ENCODE measurements around the gene TMEM109.
A peak's percentile ranks its signal among the peaks of the same experiment; 100 is the strongest.
"Not testable (repeated sequence)": the region's sequence is repeated elsewhere in the genome, so short reads cannot be mapped to it uniquely, and the experiment has no call there.

Gene TMEM109

DNA sequence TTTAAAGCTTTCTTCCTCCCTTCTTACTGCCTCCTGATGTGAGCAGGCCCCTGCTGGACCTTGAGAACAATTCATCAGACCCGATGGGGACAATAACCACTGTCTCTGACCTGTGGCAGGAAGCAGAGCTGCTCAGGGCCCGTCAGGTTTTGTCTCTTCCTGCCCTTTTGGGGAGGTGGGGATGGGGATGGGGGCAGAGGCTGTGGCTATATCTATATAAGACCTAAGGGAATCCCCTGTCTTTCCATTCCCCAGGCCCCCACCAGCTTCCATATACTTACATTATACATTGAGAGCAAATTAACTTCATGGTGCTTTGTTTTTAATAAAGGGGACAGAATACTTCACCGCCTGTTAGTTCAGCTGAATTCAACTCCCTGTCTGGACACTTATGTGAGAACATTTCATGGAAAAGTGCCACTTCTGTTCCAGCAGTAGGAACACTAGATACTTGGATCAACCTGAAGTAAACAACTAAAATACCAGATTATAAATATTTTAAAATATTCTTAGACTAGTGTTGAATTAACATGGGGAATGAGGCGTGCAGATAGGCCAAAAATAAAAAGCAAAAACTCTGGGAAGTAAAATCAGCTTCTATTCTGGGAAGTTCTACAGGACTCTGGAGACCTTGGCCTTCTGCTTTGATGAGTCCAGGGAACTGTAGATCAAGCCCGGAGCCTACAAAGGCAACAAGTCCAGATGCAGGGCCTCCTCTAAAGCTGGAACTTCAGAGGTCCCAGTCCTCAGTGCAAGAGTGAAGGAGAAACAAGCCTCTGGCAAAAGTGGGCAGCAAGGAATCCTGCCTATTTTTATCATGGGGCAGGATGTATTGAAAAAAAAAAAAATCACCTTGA, 35.5 kb upstream of the TMEM109 start:
- no peak for DNase-seq (ENCODE audit: low read depth in 2 of 2)

DNA sequence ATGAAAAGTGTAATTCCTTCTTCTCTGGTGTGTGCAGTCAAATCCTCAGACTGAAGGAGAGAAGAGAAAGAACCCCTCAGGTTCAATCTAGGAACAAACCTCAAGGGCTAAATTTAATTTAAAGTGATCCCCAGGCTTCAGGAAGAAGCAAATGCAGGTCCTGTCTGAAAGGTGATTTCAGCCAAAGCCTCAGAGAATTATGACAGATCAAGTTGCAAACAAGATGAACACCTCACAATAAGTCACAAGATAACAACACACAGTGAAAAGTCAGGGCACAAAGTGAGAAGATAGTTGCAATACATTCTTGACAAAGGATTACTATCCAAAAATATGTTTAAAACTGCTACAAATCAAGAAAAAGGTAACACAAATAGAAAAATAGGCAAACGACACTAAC, 34.9 kb upstream of the TMEM109 start:
- no peak for DNase-seq (ENCODE audit: low read depth in 2 of 2)

DNA sequence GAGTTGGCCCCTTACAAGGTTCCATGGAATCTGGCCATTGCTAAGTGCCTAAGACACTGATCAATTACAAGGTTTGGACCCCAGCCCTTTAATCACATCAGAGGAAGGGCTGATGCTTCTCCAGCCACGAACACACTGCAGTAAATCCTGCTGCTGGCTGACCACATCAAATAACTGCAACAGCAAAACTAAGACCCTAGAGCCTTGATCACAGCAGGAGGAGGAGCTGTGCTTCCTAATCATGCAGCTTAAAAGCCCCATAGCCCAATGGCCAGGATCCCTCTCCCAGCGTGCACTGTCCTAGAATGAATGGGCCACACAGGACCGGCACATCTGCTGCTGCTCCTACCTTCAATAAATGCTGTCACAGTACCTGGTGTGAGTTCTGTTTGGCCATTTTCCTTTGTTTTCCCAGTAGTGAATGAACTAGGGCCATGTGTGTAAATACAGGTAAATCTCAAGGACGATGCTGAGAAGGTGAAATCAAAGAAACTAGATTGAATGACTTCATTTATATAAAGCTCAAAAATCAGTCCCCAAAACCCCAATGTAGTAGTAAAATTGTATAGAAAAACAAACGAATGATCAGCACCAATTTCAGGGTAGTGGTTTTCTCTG, 33.9 kb upstream of the TMEM109 start:
- DNase-seq (ENCODE audit: low read depth in 2 of 2): no peak

DNA sequence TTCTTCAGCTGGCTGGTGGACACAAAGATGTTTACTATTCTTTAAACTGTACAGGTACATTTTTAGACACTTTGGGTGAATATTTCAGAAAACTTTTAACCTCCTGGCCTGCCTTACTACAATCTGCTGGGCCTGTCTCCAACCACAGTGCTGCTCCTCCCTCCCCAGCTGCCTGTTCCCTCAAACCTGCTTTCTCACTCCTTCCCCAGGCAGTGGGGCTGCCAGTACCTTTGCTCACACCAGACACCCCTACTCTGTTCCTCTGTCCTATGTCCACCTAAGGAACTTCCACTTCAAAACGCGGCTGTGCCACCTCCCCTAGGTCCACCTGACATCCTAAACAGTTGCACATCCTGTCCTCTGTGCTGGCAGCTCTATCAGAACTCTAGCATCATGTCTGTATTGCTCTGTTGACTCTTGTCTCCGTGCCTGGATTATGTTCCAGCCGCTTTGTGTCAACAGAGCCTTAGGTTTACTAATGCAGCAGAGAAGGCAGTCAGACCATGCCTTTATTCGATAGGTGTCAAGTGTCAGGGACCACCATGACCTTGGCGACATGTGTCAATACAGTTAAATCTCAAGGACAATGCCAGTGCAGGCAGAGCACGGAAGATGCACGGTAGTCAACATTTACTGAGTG, 33.2 kb upstream of the TMEM109 start:
- DNase-seq (ENCODE audit: low read depth in 2 of 2): no peak

DNA sequence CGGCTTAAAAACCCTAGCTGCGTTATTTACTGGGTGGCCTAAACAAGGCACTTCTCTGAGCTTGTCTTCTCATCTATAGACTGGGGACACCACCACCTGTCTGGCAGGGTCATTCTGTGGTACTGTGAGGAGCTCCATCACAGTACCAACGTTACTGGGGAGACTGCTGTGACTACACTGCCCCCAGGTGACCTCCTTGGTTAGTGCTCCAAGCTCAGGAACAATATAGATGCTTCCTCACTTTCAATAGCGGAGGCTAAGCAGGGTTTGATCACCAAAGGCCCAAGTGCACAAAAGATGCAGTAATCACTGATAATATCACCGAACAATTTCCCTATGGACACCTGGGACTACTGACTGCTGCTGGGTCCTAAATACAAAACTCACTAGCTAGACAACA, 26.4 kb upstream of the TMEM109 start:
- peak in 1 of 2 donors; percentile 34 for DNase-seq (ENCODE audit: low read depth in 2 of 2)

DNA sequence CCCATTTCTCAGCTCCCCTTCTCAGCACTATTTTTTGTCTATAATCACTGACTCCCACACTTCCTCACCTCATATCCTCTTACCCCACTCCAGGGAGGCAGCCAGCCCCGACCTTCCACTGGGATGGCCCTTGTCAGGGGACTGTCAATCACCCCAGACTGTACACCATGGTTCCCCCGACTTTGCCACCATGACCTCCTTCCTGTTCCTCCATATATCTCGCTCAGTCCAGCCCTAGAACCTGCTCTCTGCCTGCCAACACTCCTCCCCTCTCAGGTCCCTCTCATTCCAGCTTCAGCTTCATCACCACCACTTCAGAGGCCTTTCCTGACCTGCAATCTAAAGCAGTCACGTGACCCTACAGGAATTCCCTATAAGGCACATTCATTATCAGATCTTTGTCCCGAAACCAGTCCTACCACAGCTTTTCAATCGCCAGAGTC, 24.1 kb upstream of the TMEM109 start:
- DNase-seq (ENCODE audit: low read depth in 2 of 2): no peak

DNA sequence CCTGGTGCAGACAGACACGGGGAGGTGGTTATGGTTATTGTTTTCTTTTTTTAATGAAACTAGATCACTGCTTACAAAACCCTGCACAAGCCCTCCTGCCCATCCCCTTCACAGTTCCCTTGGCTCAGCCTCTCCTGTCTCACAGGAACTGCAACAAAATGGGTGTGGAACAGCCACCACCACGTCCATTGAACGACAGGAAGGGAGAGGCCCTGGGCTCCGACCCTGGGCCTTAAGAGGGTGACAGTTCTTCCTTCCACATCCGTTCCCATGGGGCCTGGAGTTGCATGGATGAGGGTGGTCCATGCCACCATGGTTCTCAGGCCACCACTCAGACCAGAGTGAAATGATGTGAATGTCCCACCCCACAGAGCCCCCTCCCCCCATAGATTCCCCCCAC, 23.3 kb upstream of the TMEM109 start:
- no peak for DNase-seq (ENCODE audit: low read depth in 2 of 2)

DNA sequence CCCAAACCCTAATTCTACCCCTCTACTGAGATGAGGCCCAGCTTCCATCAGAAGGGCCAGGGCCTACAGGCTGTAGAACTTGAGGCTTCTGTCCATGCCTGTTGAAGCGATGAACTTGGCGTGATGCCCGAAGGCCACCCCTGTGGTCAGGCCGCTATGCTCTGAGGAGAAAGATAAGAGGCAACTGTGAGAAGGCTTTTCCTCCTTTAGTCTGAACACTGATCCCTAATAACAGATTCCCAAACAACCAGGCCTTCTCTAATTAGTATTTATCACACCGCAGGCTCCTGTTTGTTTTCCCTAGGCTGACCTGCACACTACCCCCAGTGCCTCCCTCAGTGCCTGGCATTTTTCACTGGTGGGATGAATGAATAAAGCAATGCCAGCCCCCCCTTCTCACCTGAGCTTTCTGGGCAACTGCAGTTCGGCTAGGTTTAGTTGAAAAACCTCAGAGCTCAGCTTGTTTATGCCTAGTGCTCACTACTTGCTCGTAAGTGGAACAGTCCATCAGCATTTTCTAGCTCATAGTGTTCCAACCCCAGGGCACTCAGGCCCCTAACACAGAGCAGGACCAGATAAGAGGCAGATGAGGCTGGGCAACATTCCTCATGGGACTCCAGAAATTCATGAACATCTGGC, 22.7 kb upstream of the TMEM109 start:
- DNase-seq (ENCODE audit: low read depth in 2 of 2): no peak

DNA sequence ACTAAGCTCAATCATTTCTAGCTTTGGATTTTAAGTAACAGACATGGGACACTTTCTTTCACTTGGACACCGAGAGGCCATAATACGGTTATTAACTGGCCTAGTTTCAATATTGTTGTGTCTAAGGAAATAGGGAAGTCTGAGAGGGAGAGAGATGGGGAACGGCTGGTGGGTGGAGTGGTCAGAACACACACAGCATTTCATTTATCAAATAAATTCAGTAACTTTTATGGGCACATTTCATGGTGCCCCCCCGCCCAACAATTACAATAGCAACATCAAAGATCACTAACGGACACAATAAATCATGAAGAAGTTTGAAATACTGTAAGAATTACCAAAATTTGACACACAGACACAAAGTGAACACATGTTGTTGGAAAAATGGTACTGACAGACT, 18.3 kb upstream of the TMEM109 start:
- no peak for DNase-seq (ENCODE audit: low read depth in 2 of 2)

DNA sequence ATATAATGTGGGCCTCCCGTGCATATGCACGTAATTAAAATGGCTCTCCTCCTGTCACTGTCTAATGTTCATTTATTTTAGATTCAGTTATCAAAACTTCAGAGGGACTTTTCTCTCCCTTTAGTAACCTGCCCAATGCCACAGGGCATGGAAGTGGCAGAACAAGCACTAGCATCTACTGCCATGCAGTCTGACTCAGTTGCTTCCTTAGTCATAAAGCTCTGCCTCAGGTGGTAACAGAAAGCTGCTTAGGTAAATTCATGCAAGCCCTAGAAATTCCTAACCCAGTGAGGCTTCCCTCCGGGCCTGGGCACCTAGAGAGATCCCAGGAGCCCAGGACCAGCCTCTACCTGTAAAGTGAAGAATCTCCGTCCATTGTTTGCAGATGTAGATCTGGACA, 16.5 kb upstream of the TMEM109 start:
- no peak for DNase-seq (ENCODE audit: low read depth in 2 of 2)

DNA sequence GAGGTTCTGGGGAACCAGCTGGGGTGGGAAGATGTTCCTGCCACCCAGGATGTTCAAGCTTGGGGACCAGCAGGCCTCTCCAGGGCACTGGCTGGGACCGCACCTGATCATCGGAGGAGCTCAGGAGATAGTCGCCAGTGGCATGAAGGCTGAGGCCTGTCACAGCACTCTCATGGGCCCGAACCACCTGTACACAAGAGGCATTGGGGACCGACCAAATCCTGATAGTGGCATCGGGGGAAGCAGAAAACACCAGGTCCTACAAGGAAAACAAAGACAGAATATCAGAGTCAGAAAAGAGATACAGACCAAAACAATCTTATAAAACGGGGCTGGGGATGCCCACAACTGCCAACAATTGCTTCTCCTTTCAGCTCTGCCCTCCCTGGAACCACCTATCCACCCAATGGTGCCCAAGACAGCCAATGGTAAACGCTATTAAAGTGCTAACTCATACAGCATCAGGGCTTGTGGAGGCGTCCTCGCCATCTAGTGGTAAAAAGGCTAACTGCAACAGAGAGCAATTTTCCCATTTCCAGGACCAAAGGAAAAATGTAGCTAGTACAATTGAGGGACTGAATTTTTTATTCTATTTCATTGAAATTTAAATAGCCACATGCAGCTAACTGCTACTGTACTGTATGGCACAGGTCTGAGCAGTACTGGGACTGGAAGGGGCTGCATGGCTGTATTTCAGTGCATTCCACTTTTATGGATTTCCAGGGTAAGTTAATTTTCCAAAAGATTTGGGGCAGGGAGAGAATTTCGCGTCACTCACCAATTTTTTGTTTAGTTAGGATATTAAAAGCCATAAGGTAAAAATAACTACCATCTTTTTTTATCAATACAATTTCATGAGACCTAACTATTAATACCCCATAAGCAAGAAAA, 14.7 kb upstream of the TMEM109 start:
- no peak for DNase-seq (ENCODE audit: low read depth in 2 of 2)

DNA sequence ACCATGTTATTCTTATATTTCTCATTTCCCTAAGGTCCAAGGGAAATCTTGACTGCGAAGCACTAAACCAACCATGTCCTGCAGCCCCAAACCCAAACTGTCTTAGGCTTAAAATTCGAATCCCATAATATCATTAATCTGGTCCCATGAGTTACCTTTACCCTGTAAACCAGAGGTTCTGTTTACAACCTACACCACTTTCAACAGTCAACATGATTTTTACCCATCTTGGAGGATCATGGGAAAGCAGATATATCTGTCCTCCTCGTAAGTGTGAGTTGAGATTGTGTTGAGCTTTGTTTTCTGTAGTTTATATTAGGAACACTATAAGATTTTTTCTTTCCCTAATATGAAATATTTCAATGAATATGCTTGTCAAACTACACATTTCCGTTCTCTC, 14.0 kb upstream of the TMEM109 start:
- no peak for DNase-seq (ENCODE audit: low read depth in 2 of 2)

DNA sequence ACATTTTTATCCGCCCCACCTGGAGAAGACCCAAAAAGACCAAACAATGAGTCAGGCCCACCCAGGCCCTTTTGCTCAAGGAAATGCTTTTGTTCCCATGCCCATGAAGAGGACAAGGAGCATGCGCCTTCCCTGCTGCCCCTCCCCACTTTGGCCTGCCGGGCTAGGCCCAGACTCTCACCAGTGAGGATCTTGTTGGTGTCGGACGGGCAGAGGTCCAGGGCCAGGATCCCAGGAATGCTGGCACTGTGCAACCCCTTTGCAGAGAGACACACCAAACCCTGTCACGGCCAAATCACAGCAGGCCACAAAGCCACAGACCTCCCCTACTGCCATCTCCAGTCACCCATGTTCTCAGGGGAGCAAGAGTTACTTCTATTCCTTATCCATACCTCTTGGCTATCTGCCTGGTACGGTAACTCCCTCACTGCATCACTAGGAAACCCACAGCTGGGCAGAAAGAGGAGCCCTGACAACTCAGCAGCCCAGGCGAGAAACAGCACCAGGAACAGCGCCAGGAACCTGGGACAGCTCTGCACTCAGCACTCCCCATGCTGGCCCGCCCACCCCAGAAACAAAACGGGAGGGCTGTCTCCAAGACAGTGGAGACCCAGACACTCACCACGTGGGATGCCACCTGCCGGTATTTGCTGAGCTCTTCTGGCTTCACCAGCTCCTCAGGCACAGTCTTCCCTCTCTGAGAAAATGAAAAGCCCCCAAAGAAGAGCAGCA, 13.1 kb upstream of the TMEM109 start:
- DNase-seq (ENCODE audit: low read depth in 2 of 2): no peak

DNA sequence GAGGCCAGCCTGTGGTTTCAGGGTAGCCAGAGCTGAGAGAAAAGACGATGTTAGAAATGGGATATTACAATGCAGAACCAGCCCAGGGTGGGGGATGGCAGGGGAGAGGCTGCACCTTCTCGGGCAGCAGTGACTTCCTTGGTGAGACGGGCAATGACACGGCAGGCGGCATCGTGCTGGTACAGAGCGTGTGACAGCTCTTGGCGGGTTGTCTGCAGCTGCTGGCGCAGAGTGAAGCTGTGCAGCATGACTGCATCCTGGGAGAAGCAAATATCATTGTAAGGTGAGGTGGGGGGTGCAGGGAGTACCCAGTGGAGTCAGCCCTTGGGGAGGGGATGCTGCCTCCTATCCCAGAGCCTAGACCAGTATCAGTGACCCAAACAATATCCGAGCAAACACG, 11.3 kb upstream of the TMEM109 start:
- no peak for DNase-seq (ENCODE audit: low read depth in 2 of 2)

DNA sequence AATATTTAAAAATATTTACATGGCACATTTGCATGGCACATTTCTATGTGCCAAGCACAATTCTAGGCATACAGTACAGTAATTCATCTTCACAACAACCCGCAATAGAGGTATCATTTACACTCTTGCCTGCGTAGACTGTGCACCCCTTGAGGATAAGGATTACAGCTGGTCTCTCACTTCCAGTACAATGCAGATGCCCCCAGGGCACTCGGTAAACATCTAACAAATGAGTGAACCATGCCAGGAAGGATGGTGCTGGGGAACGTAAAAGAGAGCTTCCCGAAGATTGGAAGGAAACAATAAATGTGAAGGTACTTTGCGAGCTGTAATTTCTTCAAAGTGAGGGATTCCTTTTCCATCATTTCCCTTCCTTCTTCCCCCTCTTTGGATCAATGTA, 8.9 kb upstream of the TMEM109 start:
- no peak for DNase-seq (ENCODE audit: low read depth in 2 of 2)

DNA sequence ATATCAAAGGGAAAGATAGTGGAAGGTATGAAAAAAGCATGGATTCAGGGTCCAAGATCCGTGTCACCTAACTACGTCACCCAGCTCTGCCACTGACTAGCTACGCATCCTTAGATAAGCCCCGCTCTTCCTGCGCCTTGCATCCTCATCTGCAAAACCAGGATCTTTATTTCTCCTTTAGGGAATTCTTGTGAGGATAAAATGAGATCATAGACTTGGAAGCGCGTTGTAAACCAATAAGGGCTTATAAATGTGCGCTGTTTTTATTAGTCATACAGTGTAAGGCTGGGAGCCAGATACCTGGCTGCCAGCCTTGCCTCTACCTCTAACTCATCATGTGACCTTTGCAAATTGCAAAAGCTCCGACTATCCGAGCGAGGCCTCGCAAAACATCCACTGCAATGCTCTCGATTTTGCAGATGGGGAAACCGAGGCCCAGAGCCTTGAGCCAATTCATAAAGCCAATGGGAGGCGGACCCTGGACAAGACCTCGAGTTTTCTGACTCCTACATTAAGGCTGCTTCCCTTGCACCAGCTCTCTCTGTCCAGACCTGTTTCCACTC, 8.3 kb upstream of the TMEM109 start:
- DNase-seq (ENCODE audit: low read depth in 2 of 2): no peak

DNA sequence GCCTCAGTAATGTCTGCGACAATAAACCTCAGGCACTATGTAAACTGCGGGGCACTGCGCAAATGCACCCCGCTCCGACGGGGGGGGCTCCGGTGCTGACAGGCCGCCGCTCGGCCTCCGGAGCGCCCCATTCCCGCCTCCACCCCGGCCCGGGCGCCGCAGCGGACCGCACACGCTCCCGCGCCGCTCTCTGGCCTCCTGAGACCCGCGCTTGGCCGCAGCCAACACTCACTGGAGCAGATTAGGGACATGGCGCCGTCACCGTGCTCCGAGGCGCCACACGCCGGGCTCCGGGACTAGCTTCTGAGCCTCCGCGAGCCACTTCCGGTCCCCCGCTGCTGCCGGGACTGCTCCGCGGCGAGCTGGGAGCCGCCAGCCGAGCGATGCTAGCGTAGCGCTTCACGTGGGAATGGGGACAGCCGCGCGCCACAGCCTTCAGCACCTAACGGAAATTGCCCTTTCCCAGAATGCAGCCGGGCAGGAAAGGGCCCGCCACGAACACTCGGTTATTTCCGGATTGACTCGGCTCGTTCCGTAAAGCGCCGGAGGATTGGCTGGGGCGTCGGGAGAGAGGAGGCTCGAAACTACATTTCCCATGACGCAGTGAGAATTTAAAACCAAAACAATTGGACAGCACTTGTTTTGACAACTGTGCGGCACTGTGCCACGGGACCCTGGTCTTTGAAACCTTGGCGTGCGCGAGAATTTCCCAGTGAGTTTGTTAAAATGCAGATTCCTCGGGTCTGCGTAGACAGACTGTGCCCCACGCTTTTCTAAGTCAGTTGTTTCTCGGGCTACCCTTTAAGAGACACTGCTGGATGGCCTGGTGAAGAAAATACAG, 7.6 kb upstream of the TMEM109 start, which contains the start of gene PRPF19:
Gene PRPF19 (minus strand): TSS at position 454 of the 841 bp plus-strand sequence. CDS start 203 bp downstream, at position 251.
- DNase-seq (ENCODE audit: low read depth in 2 of 2): peak; percentile 94 to 98

DNA sequence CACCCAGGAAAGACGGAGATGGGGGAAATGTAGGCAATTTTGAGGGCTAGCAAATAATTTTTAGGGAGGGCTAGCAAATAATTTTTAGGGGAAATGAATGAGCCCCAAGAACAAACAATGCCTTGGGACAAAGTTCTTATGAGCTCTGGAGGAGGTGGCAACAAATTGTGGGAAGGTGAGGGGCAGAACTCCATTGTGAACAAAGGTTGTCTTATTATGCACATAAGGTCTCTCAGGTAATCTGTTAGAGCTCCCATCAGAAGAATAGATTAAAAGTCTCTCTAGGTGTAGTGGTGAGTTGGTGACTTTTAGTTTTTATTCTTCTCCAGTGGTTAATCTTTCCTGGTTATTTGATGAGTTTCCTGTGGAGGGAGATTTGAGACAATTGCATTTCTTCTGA, 5.2 kb upstream of the TMEM109 start:
- DNase-seq (ENCODE audit: low read depth in 2 of 2): no peak

DNA sequence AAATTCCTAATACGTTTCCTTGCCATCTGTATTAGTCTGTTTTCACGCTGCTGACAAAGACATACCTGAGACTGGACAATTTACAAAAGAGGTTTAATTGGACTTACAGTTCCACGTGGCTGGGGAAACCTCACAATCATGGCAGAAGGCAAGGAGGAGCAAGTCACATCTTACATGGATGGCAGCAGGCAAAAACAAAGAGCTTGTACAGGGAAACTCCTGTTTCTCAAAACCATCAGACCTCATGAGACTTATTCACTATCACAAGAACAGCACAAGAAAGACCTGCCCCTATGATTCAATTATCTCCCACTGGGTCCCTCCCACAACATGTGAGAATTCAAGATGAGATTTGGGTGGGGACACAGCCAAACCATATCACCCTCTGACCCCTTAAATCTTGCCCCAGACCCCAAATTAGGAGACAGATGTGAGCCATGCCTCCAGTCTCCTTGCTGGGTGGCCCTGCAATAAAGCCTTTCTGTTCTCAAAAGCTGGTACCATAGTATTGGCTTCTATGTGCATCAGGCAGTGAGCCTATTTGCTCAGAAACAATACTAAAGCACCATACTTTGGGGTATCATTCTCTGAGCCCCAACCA, 4.2 kb upstream of the TMEM109 start:
- not testable (repeated sequence) for DNase-seq (ENCODE audit: low read depth in 2 of 2)
